ENCODE results near the gene SLC39A10. TPM values are rescaled to one million over a fixed set of nuclear protein-coding genes. Genes with fewer than 3 reads are reported as not detected.

SLC39A10 gene
- total and polyA plus RNA-seq, 9 of the 15 experiments (the other 6 are each of a cell fraction or from before 2014, with no cell fraction given) = 12.5 to 40.1 (median 23.1) TPM

- TF ChIP-seq FOS (IDR thresholded peaks at IDR 0.05; ENCODE audit: extremely low read depth, insufficient read length) (no peak), NR1H2 (CRISPR knock-in tag; IDR thresholded peaks at IDR 0.05) (no peak), MTF1 (CRISPR knock-in tag; IDR thresholded peaks at IDR 0.05; ENCODE audit: borderline replicate concordance) (no peak), RUNX1 (IDR thresholded peaks at IDR 0.05; ENCODE audit: low read depth) (no peak), ZNF79 (CRISPR knock-in tag; IDR thresholded peaks at IDR 0.05; ENCODE audit: low read depth) (no peak)
Measured at GRCh38 chr2:195626507-195626906, 30.5 kb upstream of the SLC39A10 start (continued).

GRCh38 chr2:195628666-195629065, 28.4 kb upstream of the SLC39A10 start:
- ChIA-PET POLR2A (no interaction called here), CTCF (ENCODE audit: low intra/inter-chr PET ratio) (no interaction called here)
- FAIRE-seq = no peak
- Histone ChIP-seq H4K20me1 (replicated peaks; ENCODE audit: control insufficient read depth, insufficient read depth, low read length) (no peaks in the 10 kb centered on the region), H3K27ac (ENCODE audit: extremely low read depth, low read depth, low read length) (no peak overlapping the region), H3K27me3 (ENCODE audit: control insufficient read depth in 2 of 2, insufficient read depth in 2 of 2, low read length in 2 of 2) (no peaks in the 10 kb centered on the region), H3K9me3 (replicated peaks; ENCODE audit: control insufficient read depth, insufficient read depth, low read depth, low read length) (no peaks in the 10 kb centered on the region), H3K79me2 (ENCODE audit: control insufficient read depth, insufficient read depth, low read length) (no peaks in the 10 kb centered on the region), H3K4me2 (ENCODE audit: insufficient read depth, low read length) (no peak overlapping the region), H3K9ac (ENCODE audit: insufficient read depth in 1 of 2, low read depth in 2 of 2, low read length in 2 of 2) (no peak overlapping the region), H3K4me1 (replicated peaks in 1 of 2; ENCODE audit: control insufficient read depth in 2 of 2, insufficient read depth in 2 of 2, low read length in 2 of 2) (no peaks in the 10 kb centered on the region; a peak in 1 of 5 replicates), H3K9me1 (ENCODE audit: control insufficient read depth, insufficient read depth, low read length) (no peaks in the 10 kb centered on the region), H2AFZ (ENCODE audit: low read depth, low read length) (no peak overlapping the region), H3K36me3 (ENCODE audit: control insufficient read depth, insufficient read depth, low read length) (no peaks in the 10 kb centered on the region), H3K4me3 (no peak overlapping the region)
- no TSS peak for BruUV-seq (replicated peaks)
- no peak for DNase-seq (ENCODE audit: extremely low read depth in 1 of 4, low spot score in 3 of 4)
- WGBS (ENCODE audit: insufficient coverage, low coverage, missing lambda C conversion rate) = 91% methylated on average over 1 of the region's 1 CpG
- in situ Hi-C loops (cut with MboI) (no loop called here), intact Hi-C loops (cut with micrococcal nuclease) (no loop called here)
- no peak for ATAC-seq
- TF ChIP-seq SMARCE1 (IDR thresholded peaks at IDR 0.05) = no peak
- no peak for TF ChIP-seq RCOR1 (IDR thresholded peaks at IDR 0.05; ENCODE audit: borderline replicate concordance in 1 of 2, low read depth in 2 of 2, low read length in 2 of 2)
- TF ChIP-seq JUNB (CRISPR knock-in tag; conservative IDR thresholded peaks at IDR 0.05) = no peak
- no peak for TF ChIP-seq ZNF133 (CRISPR knock-in tag; IDR thresholded peaks at IDR 0.05)
- no peak for TF ChIP-seq POLR2AphosphoS5 (IDR thresholded peaks at IDR 0.05; ENCODE audit: control insufficient read depth, insufficient read depth, low read depth, low read length)
- TF ChIP-seq ZNF274 (IDR thresholded peaks at IDR 0.05; ENCODE audit: borderline replicate concordance, low read depth, low read length) = no peak
- peak; percentile 50; the same call in 1 of the 2 replicates for TF ChIP-seq ZNF316 (IDR thresholded peaks at IDR 0.05)
- TF ChIP-seq ZKSCAN3 (CRISPR knock-in tag; IDR thresholded peaks at IDR 0.05) = no peak
- TF ChIP-seq BMI1 (IDR thresholded peaks at IDR 0.05; ENCODE audit: low read length) = no peak

Data from K562 (cell line).